SH-SY5Y (cell line): Measurements from ENCODE around the gene MYL1.

Experiments
- GATA2 ChIP-seq: IDR thresholded peaks from 2 replicates; pipeline ENCODE4 v1.6.1; 2011; ENCODE audit warnings: mild to moderate bottlenecking, low read depth, low read length
- GATA3 ChIP-seq: IDR thresholded peaks from 2 replicates; pipeline ENCODE4 v1.6.1; 2011; ENCODE audit warnings: low read depth, mild to moderate bottlenecking, low read length, moderate library complexity

DNA sequence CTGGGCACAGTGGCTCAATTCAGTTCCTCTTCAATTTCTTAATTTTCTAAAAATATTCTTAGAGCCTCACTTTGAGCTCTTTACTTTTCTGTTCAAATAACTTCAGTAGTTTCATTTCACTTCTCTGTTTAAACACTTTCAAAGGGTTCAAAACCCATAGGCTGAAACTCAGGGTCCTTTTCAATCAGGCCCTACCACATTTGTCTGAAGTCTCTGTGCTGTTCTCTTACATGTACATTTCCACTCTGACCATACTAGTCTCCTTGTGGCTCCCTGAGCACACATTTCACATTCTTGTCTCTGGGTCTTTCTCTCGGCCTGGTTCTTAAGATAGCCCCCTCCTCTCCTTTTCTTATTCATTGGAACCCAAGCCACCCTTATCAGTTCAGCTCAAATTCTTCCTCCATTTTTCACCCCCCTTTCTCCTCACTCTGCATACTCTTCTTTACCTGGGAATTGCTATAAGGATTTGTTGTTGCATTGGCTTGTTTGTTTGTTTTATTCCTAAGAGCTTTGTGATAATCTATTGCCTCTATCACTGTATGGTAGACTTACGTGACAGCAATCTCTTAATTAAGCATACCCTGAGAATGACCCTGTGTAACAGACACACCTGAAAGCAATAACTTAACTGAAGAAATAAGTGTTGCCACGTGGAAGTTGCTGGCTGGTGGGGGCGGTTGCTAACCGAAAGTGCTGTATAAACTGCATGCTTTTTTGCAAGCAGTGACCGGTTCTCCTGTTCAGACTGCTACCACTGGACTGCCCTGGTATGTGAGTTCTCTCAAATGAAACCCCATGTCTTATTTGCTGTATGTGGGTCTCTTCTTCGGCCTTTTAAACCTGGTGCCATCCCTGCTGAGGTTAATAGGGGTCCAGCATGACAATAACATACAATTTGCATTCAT is 62.0 kb downstream of the MYL1 start:
- no peak for TF ChIP-seq GATA3
- no peak for TF ChIP-seq GATA2
